Neural cell (in vitro differentiated cells): ENCODE measurements around the gene TSPAN18. TPM values are rescaled to one million over a fixed set of nuclear protein-coding genes. Genes with fewer than 3 reads are reported as not detected.

Source experiments
- H2AFZ ChIP-seq: fragments of 200-600, 300-800 bp; sonication (generic), shearing (Covaris generic); 2 replicates; pipeline ENCODE4 v1.6.0; 2014; ENCODE audit warnings: low read depth, mild to moderate bottlenecking, antibody characterized with exemption, low read length, moderate library complexity
- H3F3A ChIP-seq: fragments of 200-600 bp; shearing (Covaris generic); 2 replicates; pipeline ENCODE4 v1.6.1; 2016; ENCODE audit warnings: mild to moderate bottlenecking, moderate library complexity, mixed read lengths, antibody characterized with exemption, low read length; ENCODE audit not compliant: insufficient read depth, poor library complexity, severe bottlenecking
- H3K27ac ChIP-seq: fragments of 200-600, 300-800 bp; sonication (generic), shearing (Covaris generic); 2 replicates; pipeline ENCODE4 v1.5.1; 2014; ENCODE audit warnings: mild to moderate bottlenecking, low read length, moderate library complexity
- H3K27me3 ChIP-seq: fragments of 300-800, 200-600 bp; sonication (generic), shearing (Covaris generic); 2 replicates; pipeline ENCODE4 v1.6.0; 2014; ENCODE audit warnings: mild to moderate bottlenecking, low read depth, low read length, moderate library complexity; ENCODE audit not compliant: insufficient read depth
- H3K36me3 ChIP-seq: fragments of 300-800, 200-600 bp; sonication (generic), shearing (Covaris generic); 2 replicates; pipeline ENCODE4 v1.5.1; 2014; ENCODE audit warnings: mild to moderate bottlenecking, antibody characterized with exemption, low read length, moderate library complexity; ENCODE audit not compliant: insufficient read depth
- H3K4me2 ChIP-seq: fragments of 300-800, 200-600 bp; sonication (generic), shearing (Covaris generic); 2 replicates; pipeline ENCODE4 v1.6.0; 2014; ENCODE audit warnings: mild to moderate bottlenecking, low read length
- H3K4me3 ChIP-seq: fragments of 300-800, 200-600 bp; sonication (generic), shearing (Covaris generic); 2 replicates; pipeline ENCODE4 v1.5.1; 2014; ENCODE audit warnings: mild to moderate bottlenecking, low read length, moderate library complexity
- H3K79me2 ChIP-seq: fragments of 200-600 bp; shearing (Covaris generic); replicated peaks from 2 replicates; pipeline ENCODE4 v1.6.0; 2014; ENCODE audit warnings: mild to moderate bottlenecking, low read length, moderate library complexity; ENCODE audit not compliant: insufficient read depth
- H3K9ac ChIP-seq: fragments of 300-800, 200-600 bp; sonication (generic), shearing (Covaris generic); 2 replicates; pipeline ENCODE4 v1.6.1; 2016; ENCODE audit warnings: mild to moderate bottlenecking, low read length, mixed read lengths
- H3K9me2 ChIP-seq: fragments of 200-600 bp; shearing (Covaris generic); 2 replicates; pipeline ENCODE4 v1.6.1; 2016; ENCODE audit warnings: mild to moderate bottlenecking, low read length, mixed read lengths; ENCODE audit not compliant: insufficient read depth
- H3K9me3 ChIP-seq: fragments of 200-600, 300-800 bp; sonication (generic), shearing (Covaris generic); 2 replicates; pipeline ENCODE4 v1.6.1; 2016; ENCODE audit warnings: mild to moderate bottlenecking, mixed run types, low read length, moderate library complexity, mixed read lengths
- H4K20me1 ChIP-seq: fragments of 200-600 bp; shearing (Covaris generic); 2 replicates; pipeline ENCODE4 v1.6.1; 2016; ENCODE audit warnings: mild to moderate bottlenecking, mixed run types; ENCODE audit not compliant: insufficient read depth
- CTCF ChIP-seq: fragments of 450-650 bp; IDR thresholded peaks from 2 replicates; pipeline ENCODE4 v1.5.1; 2014; ENCODE audit warnings: antibody characterized with exemption, mild to moderate bottlenecking, moderate library complexity; ENCODE audit not compliant: poor library complexity, severe bottlenecking
- EP300 ChIP-seq: fragments of 450-650 bp; conservative IDR thresholded peaks from 2 replicates; pipeline ENCODE4 v1.6.1; 2014; ENCODE audit warnings: antibody characterized with exemption, mild to moderate bottlenecking, moderate library complexity; ENCODE audit not compliant: poor library complexity, severe bottlenecking
- EZH2 ChIP-seq: fragments of 200-600, 300-800 bp; shearing (Covaris generic), sonication (generic); IDR thresholded peaks from 2 replicates; pipeline ENCODE4 v1.6.1; 2014; ENCODE audit warnings: antibody characterized with exemption, low read length, borderline replicate concordance, mild to moderate bottlenecking; ENCODE audit not compliant: insufficient read depth, poor library complexity, severe bottlenecking
- MXI1 ChIP-seq: fragments of 450-650 bp; conservative IDR thresholded peaks from 2 replicates; pipeline ENCODE4 v1.6.1; 2014; ENCODE audit warnings: antibody characterized with exemption, mild to moderate bottlenecking; ENCODE audit not compliant: poor library complexity, severe bottlenecking
- POLR2AphosphoS5 ChIP-seq: IDR thresholded peaks from 2 replicates; pipeline ENCODE4 v1.6.1; 2012
- RAD21 ChIP-seq: fragments of 450-650 bp; conservative IDR thresholded peaks from 2 replicates; pipeline ENCODE4 v1.6.1; 2014; ENCODE audit warnings: antibody characterized with exemption, mild to moderate bottlenecking, moderate library complexity
- REST ChIP-seq: IDR thresholded peaks from 2 replicates; pipeline ENCODE4 v1.6.1; 2012; ENCODE audit warnings: borderline replicate concordance
- SMC3 ChIP-seq: fragments of 450-650 bp; conservative IDR thresholded peaks from 2 replicates; pipeline ENCODE4 v1.6.1; 2014; ENCODE audit warnings: antibody characterized with exemption, mild to moderate bottlenecking, moderate library complexity; ENCODE audit not compliant: poor library complexity
- TAF1 ChIP-seq: IDR thresholded peaks from 2 replicates; pipeline ENCODE4 v1.6.1; 2012; ENCODE audit warnings: low read depth
- polyA plus RNA-seq: library from polyadenylated mRNA; depleted of rRNA; stranded (reverse); fragments of >200 nt; gene quantifications from 2 replicates; pipeline ENCODE4 v1.2.3, GENCODE V29; 2014

Gene TSPAN18
- polyA plus RNA-seq, 1 donor from 2014 or later, result 8.4 TPM

DNA sequence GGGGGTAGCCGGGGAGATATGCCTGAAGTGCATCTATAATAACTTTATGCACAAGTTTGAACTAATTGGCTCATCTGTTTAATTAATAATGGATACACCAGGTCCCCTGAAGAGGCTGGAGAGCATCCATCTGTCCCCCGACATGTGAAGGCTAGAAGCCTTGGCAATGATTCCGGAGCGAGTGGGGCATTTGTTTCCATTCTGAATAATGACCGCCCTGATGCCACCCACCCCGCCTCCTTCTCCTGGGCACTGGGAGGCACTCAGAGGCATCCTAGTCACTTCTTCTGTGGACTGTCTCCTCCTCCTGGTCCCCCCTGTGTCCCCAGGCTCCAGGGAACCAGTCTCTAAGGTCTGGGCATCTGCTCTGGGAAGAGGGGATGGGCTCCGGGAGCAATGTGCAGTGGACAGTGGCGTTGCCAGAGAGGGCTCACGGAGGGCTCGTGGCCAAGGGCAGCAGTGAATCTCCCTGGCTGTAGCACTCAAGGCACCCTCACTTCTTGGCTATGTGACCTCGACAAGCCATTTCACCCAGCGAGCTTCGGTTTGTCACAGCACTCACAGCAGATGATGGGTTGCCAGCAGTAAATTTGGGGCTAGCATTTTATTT lies 64.7 kb downstream of the TSPAN18 start:
- Histone ChIP-seq H2AFZ (no peak overlapping the region), H3K9ac (no peak overlapping the region), H3K27me3 (no peaks in the 10 kb centered on the region), H3K9me3 (no peaks in the 10 kb centered on the region), H3K9me2 (no peaks in the 10 kb centered on the region), H3K4me2 (no peak overlapping the region), H3F3A (no peaks in the 10 kb centered on the region), H3K27ac (peak overlapping the region; percentile 99), H4K20me1 (no peaks in the 10 kb centered on the region), H3K36me3 (no peaks in the 10 kb centered on the region), H3K79me2 (peaks cover 35% of the 10 kb centered on the region), H3K4me3 (no peak overlapping the region)
- TF ChIP-seq REST (no peak), SMC3 (no peak), CTCF (no peak), EZH2 (no peak), POLR2AphosphoS5 (no peak), MXI1 (no peak), RAD21 (no peak), TAF1 (no peak), EP300 (no peak)

- Histone ChIP-seq H3K79me2 (peaks cover 39% of the 10 kb centered on the region), H4K20me1 (no peaks in the 10 kb centered on the region), H3K27ac (peak overlapping the region; percentile 99), H3K9me2 (no peaks in the 10 kb centered on the region), H3K9ac (peak overlapping the region; percentile 75), H3K27me3 (no peaks in the 10 kb centered on the region), H2AFZ (no peak overlapping the region), H3F3A (no peaks in the 10 kb centered on the region), H3K9me3 (no peaks in the 10 kb centered on the region), H3K4me2 (no peak overlapping the region), H3K36me3 (no peaks in the 10 kb centered on the region), H3K4me3 (peak overlapping the region; percentile 54)
- TF ChIP-seq POLR2AphosphoS5, result no peak
- no peak for TF ChIP-seq MXI1
- TF ChIP-seq EP300, result no peak
- no peak for TF ChIP-seq CTCF
- TF ChIP-seq SMC3, result no peak
- TF ChIP-seq EZH2, result no peak
- TF ChIP-seq RAD21, result no peak
- no peak for TF ChIP-seq TAF1
- no peak for TF ChIP-seq REST
Measured at GRCh38 chr11:44792171-44792570, 65.4 kb downstream of the TSPAN18 start.
